Activated naive CD8-positive, alpha-beta T cell treated with anti-CD3 and anti-CD28 coated beads, Interleukin-2, amount 50 U/mL, for 24 hours (primary cell): Measurements from ENCODE around the gene AGAP3.

ENCODE experiments used
- ATAC-seq: fragments of 150-1000 bp; cut with Tn5 transposase; one replicate; pipeline ENCODE4 v1.10.0; 2021
- DNase-seq: peaks from one replicate; pipeline ENCODE4 v3.0.0; 2021
- H3K27ac Mint-ChIP-seq: one replicate; pipeline ENCODE4 v1.8.0; 2021; ENCODE audit warnings: mild to moderate bottlenecking, mixed read lengths
- H3K27me3 Mint-ChIP-seq: one replicate; pipeline ENCODE4 v1.8.0; 2021; ENCODE audit warnings: mixed read lengths
- H3K36me3 Mint-ChIP-seq: one replicate; pipeline ENCODE4 v1.8.0; 2021; ENCODE audit warnings: low read depth, mixed read lengths
- H3K4me1 Mint-ChIP-seq: one replicate; pipeline ENCODE4 v1.8.0; 2021; ENCODE audit warnings: mixed read lengths
- H3K4me3 Mint-ChIP-seq: one replicate; pipeline ENCODE4 v1.8.0; 2021; ENCODE audit warnings: mild to moderate bottlenecking, moderate library complexity, mixed read lengths
- H3K9me3 Mint-ChIP-seq: one replicate; pipeline ENCODE4 v1.8.0; 2021; ENCODE audit warnings: mixed read lengths

Gene AGAP3

DNA sequence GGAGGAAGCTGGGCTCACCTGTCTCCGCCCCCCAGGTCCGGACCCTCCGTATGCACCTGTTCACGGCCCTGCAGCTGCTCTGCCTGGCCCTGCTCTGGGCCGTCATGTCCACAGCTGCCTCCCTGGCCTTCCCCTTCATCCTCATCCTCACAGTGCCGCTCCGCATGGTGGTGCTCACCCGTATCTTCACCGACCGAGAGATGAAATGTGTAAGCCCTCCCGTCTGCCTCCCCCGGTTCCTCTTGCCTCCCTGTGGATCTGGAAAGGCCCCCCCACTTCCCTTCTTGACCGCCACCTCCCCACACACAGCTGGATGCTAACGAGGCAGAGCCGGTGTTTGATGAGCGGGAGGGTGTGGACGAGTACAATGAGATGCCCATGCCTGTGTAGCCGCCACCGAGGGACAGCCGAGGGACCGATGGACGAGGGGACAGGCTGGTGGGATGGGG lies 10.3 kb upstream of the AGAP3 start:
- Mint-ChIP-seq H3K4me1 (peaks cover 20% of the 10 kb centered on the region), H3K27me3 (no peaks in the 10 kb centered on the region), H3K27ac (no peak overlapping the region), H3K36me3 (peaks cover 11% of the 10 kb centered on the region), H3K9me3 (no peaks in the 10 kb centered on the region), H3K4me3 (no peak overlapping the region)
- DNase-seq, result no peak
- ATAC-seq, result no peak

DNA sequence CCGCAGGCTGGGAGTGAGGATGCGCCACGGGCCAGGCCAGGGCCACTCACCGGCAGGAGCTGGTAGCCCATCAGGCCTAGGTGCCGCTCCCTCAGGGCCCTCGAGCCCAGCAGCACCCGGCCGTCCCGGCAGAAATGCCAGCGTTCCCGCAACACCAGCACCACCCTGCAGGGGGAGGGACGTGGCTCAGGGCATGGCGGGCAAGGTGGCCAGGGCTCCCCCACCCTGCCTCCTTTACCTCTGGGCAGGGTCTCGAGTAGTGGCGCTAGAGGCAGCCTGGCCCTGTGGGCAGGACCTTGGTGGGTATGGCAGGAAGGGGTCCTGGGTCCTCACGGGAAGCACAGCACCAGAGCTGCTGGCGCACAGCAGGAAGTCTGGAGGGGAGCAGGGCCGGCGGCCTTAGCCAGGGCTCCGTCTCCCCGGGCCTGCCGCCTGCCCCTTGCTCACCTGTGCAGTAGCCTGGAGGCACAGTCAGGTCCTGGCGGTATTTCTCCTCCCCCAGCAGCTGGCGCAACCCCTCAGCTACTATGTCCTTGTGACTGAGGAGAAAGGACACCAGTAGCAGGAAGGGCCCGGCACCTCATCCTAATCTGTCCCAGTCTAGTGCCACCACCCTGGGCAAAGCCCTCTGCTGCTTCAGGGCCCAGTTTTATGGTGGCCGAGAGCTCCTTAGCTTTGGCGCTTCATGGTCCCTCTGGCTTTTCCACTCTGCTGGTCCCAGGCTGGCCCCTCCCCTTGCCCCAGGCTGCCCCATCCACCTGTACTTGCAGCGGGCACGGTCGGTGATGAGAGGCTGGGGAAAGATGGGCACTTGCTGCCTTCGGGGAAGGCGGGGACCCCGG lies 9.2 kb upstream of the AGAP3 start:
- no peaks in the 10 kb centered on the region for H3K9me3 Mint-ChIP-seq
- no peaks in the 10 kb centered on the region for H3K27me3 Mint-ChIP-seq
- ATAC-seq, result no peak
- H3K4me1 Mint-ChIP-seq, result peaks cover 25% of the 10 kb centered on the region
- H3K36me3 Mint-ChIP-seq, result peaks cover 9% of the 10 kb centered on the region
- no peak overlapping the region for H3K4me3 Mint-ChIP-seq
- DNase-seq, result peak; percentile 38
- H3K27ac Mint-ChIP-seq, result no peak overlapping the region

DNA sequence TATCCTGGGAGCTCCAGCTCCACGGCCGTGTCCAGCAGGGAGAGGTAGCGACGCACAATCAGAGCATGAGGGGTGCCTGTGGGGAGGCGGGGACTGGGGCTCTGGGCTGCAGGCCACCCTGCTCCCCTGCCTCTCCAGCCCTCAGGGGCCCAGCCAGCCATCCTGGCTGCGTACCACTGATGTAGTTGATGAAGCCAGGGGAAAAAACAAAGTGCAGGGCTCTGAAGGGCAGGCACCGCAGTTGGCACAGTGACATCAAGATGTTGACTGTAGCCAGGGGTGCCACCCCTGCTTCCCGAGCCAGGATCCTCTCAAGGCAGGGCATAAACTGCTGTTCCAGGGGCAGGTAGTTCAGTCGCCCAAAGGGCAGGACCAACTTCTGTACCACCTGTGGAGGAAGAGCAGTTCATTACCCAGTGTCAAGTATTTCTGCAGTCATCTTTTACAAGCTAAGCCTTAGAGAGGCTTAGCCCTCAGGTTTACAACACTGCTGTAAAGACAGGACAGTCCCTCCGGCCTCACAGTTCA lies 8.5 kb upstream of the AGAP3 start:
- Mint-ChIP-seq H3K36me3 (peaks cover 8% of the 10 kb centered on the region), H3K27ac (peak overlapping the region; percentile 47), H3K4me1 (peaks cover 27% of the 10 kb centered on the region), H3K4me3 (peak overlapping the region; percentile 56), H3K9me3 (no peaks in the 10 kb centered on the region), H3K27me3 (no peaks in the 10 kb centered on the region)
- DNase-seq, result no peak
- ATAC-seq, result no peak

DNA sequence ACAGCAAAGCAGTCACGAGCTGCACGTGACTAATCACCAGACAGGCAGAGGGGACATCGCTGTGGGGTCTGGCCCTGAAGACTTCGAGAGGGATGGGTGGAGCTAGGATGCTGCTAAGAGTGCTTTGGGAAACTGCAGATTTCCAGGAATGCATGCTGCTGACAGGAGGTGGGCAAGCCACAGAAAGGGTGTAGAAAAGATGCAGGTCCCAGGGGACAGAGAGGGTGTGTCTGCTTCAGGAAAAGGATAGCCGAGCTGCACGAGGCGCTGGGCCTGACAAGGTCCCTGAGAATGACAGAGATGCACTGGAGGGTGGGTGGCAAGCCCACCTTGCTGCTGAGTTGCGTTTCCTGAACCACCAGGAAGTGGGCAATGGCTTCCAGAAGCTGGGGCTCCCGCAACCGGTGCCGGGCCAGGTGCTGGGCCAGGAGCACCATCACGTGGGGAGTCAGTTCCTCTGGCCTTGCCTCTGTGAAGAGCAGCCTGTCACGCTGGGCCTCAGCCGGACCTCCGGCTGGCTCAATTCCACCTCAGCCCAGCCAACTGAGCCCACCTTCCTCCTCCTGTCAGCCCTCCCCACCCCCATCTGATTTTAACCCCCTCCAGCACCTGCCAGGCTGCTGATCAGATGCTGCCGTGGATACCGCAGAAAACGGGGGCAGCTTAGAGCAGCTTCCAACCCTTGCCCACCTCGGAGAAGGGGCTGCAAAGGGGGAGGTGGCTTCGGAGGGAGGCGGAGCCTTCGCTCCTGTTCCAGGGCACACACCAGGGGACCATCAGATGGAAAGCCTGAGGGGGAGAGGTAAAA lies 7.8 kb upstream of the AGAP3 start:
- peak overlapping the region; percentile 47 for H3K27ac Mint-ChIP-seq

DNA sequence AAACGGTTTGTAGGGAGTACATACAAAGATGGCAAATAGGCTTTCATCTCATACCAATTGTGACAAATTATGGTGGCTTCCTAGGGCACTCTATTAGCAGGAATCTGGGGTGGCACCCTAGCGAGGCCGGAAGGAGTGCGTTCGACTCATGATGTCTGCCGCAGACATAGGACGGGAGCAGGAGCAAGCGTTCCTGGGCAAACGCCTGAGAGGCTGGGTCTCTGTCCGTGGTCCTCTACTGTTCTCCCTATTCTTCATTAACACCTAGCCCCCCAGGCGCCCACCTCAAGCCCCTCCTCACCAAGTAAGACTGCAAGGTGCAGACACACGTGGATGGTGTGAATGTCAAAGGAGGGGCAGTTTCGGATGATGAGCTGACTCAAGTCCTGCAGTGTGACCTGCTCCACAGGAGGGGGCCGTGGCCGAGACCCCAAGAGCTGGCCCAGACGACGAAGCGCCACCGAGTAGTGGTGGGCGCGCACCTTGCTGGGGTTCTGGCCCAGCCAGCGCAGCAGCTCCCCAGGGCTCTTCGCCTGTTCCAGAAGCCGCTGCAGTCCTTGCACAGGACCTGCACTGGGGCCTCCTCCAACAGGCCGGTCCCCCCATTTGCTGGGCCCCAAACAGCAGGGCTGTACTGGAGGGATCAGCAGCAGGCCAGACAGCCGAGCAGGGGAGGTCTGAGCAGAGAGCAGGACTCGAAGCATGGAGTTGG lies 6.9 kb upstream of the AGAP3 start:
- Mint-ChIP-seq H3K27me3 (no peaks in the 10 kb centered on the region), H3K36me3 (peaks cover 6% of the 10 kb centered on the region), H3K4me3 (peak overlapping the region; percentile 96), H3K9me3 (no peaks in the 10 kb centered on the region), H3K4me1 (peaks cover 31% of the 10 kb centered on the region), H3K27ac (peak overlapping the region; percentile 87)
- ATAC-seq (no peak), DNase-seq (no peak)

More for the DNA sequence above, 7.8 kb upstream of the AGAP3 start:
- DNase-seq (no peak), ATAC-seq (no peak)
- H3K36me3 Mint-ChIP-seq, result peaks cover 8% of the 10 kb centered on the region
- H3K9me3 Mint-ChIP-seq, result no peaks in the 10 kb centered on the region
- peaks cover 28% of the 10 kb centered on the region for H3K4me1 Mint-ChIP-seq
- no peaks in the 10 kb centered on the region for H3K27me3 Mint-ChIP-seq
- peak overlapping the region; percentile 96 for H3K4me3 Mint-ChIP-seq

DNA sequence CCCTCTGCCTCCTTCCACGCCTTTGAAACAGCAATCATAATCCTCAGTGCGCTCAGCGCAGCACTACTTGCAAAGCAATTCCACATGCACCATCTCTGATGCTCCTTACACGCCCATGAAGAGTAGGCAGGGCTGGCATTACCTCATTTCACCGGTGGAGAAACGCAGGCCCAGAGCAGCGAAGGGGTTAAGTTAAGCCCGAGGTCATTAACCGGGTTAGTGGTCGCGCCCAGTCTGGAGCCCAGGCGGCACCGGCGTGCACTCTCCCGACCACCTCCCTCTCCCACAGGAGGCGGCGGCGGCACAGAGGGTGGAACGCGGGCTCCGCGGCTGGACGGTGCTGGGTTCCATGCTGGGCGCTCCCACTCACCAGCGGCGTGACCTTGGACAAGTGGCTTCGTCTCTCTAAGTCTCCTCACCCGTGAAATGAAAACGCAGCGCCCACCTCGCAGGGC lies 6.2 kb upstream of the AGAP3 start:
- H3K9me3 Mint-ChIP-seq, result no peaks in the 10 kb centered on the region

DNA sequence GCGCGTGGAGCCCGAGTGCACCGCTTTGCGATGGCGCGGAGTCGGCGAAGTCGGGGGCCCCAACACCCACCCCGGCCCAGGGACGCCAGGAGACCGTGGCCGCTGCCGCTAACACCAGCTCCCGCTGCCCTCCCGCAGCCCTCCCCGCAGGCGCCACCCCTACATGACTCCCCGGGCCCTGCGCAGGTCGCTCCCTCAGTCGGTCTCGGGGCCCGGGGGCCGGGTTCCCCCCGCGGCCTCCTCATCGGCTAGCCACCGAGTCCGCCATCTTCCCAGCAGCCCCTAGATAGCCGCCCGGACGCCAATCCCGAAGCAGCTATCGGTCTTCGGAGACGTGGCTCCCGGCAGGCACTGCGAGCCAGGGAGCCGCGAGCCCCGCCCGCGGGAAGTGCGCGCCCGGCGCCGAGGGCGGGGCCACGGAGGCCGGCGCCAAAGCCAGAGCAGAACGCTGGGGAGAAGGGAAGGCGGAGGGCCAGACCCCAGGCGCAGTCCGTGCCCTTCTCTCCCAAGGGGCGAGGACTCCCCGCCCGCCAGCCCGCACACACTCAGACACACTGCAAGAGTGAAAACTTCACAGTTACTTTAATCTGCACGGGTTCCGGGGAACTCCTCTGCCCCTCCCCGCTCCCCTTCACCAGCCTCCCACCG lies 5.6 kb upstream of the AGAP3 start, which contains the start of gene FASTK:
Gene FASTK, minus strand, starts transcription at position 288 of the 648 bp plus-strand sequence. Its CDS starts 43 bp downstream, at position 245.
- H3K4me3 Mint-ChIP-seq, result peak within 1 kb of the TSS; percentile 96
- peak; percentile 88 for DNase-seq
- peaks cover 41% of the 10 kb centered on the region for H3K4me1 Mint-ChIP-seq
- H3K36me3 Mint-ChIP-seq, result peaks cover 6% of the 10 kb centered on the region
- peak; percentile 81 for ATAC-seq
- peaks cover 10% of the 10 kb centered on the region for H3K27me3 Mint-ChIP-seq
- peak within 1 kb of the TSS; percentile 87 for H3K27ac Mint-ChIP-seq
- no peaks in the 10 kb centered on the region for H3K9me3 Mint-ChIP-seq

More for the DNA sequence above, 6.2 kb upstream of the AGAP3 start:
- Mint-ChIP-seq H3K27ac (peak overlapping the region; percentile 87), H3K27me3 (peaks cover 5% of the 10 kb centered on the region), H3K36me3 (peaks cover 6% of the 10 kb centered on the region), H3K4me1 (peaks cover 35% of the 10 kb centered on the region), H3K4me3 (peak overlapping the region; percentile 96)
- ATAC-seq, result no peak
- DNase-seq, result peak; percentile 25

DNA sequence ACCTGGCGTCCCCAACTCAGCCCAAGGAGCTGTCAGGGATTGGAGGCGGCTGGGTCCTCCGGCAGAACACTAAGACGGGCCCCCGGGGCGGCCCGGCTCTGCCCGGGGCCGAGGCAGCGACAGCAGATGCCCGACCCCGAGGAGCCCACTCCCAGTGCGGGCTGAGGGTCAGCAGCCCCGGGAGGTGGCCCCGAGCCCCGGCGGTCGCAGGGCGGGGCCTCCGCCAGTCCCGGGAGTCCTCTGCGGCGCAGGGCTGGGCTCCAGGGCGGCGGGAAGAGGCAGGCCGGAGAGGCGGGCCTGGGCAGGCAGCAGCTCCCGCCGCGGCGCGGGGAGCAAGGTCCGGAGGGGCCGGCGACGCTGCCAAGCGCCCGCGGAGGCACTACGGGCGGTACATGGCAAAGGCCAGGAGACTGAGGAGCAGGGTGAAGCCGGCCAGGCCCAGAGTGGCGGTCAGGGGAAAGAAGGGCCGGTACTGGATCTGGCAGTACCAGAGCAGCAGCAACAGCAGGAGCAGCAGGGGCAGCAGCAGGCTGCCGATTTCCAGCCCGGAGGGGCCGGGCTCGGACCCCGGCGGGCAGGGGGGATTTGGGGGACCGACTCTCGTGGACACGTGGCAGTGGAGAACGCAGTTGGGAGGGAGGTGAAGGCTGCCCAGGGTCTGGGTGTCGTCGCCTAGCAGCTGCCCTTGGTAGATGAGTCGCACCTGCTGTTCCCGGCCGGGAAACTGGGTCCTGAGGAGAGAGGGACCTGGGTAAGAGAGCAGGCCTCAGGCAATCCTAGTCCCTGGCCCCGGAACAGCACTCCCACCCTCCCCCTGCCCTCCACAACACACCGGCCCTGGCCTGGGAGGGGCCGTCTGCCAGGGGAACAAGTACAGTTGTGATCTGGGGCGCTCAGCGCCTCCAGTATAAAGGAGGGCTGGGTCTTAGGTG lies 4.8 kb upstream of the AGAP3 start:
- ATAC-seq (no peak), DNase-seq (no peak)
- Mint-ChIP-seq H3K4me1 (peaks cover 44% of the 10 kb centered on the region), H3K27me3 (peaks cover 11% of the 10 kb centered on the region), H3K27ac (peak overlapping the region; percentile 87), H3K4me3 (peak overlapping the region; percentile 96), H3K36me3 (peaks cover 5% of the 10 kb centered on the region), H3K9me3 (no peaks in the 10 kb centered on the region)

DNA sequence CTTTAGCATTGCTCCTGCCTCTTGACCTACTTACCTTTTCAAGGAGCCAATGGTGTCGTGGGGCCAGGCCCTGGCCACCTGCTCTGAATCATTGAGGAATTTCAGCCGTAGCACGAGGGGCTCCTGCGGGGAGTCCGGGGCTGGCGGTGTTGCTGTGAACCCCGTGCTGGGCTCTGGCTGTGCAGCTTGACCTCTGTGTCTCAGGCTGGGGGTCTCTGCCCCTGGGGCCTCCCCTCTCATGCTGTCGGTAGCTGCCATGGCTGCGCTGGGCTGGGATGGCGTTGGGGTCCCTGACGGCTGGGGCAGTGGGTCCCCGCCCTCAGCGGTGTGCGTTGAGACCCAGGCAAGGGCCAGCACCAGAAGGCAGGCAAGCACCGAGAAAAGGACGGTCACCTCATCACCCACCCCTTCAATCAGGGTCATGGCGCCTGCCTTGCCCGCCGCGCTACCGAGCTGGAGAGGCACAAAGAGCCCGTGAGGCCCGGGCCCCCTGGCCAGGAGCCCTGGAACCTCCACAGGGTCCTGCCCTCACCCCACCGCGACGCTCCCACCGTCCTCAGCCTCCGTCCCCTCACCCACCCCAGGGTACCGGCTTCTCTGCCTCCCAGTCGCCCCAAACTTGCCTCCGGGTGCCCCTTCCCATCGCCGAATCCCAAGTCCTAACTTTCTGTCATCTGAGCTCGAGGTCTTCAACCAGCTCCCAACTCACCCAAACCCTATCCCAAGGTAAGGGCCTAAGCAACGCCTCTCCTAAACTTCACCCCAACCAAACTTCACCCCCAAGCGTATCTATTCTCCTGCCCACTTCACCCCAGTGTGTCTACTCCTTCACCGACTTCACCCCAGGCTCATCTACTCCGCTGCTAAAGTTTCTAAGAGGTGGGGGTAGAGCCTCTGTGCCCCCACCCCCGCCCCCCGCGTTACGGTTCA lies 3.9 kb upstream of the AGAP3 start:
- DNase-seq, result no peak
- peaks cover 11% of the 10 kb centered on the region for H3K27me3 Mint-ChIP-seq
- peaks cover 44% of the 10 kb centered on the region for H3K4me1 Mint-ChIP-seq
- H3K27ac Mint-ChIP-seq, result peak overlapping the region; percentile 91
- H3K9me3 Mint-ChIP-seq, result no peaks in the 10 kb centered on the region
- H3K36me3 Mint-ChIP-seq, result peaks cover 5% of the 10 kb centered on the region
- ATAC-seq, result no peak
- peak overlapping the region; percentile 95 for H3K4me3 Mint-ChIP-seq

DNA sequence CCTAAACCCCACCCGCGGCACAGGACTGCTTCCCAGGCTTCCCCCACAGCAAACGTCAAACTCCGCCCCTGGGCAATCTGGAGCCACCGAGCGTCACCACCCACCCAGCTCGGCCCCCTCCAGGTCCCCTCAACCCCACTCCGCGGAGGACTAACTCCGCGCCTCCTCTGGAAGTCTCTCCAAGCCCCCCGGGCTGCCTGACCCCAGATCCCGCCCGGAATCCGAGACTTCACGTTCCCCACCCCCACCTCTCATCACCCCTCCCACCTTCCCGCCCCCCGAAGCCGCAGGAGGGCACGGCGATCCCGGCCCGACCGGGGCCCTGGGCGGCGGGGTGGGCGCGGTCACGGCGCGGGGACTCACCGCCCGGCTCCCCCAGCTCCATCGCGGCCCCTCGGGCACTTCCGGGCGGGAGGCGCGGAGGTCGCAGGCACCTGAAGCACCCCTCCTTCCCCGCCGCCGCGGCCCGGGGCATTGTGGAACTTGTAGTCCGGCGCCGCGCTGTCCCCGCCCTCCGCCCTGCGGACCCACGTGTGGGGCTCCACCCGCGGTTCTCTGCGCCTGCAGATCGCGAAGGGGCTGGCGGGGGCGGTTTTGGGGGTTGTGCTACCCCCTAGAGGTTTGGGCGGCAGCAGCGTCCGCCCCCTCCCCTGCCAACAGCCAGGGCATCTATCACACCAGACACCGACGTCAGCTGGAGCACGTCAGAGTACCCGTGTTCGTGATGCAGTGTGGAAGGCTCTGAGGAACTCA lies 3.0 kb upstream of the AGAP3 start, which contains the start of gene TMUB1:
Gene TMUB1, minus strand, starts transcription at position 423 of the 753 bp plus-strand sequence. CDS start 930 bp downstream, outside the sequence.
- peak within 1 kb of the TSS; percentile 95 for H3K4me3 Mint-ChIP-seq
- ATAC-seq, result peak; percentile 61
- H3K27me3 Mint-ChIP-seq, result peaks cover 13% of the 10 kb centered on the region
- H3K9me3 Mint-ChIP-seq, result no peaks in the 10 kb centered on the region
- peak within 1 kb of the TSS; percentile 91 for H3K27ac Mint-ChIP-seq
- H3K4me1 Mint-ChIP-seq, result peaks cover 43% of the 10 kb centered on the region
- DNase-seq, result peak; percentile 86
- peaks cover 5% of the 10 kb centered on the region for H3K36me3 Mint-ChIP-seq

DNA sequence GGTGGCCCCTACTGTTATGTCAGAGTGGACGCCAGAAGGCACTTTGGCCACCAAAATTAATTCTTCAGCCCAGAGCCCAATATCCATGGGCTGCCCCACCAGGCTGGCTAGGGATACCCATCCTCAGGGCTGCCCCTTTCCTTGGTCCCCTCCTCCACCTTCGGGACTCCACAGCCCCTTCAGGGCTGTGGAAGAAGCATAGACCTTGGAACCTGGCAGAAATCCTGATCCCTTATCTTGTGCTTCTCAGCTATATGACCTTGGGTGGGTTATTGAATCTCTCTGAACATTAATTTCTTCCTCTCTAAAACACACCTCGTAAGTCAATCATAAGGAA lies 2.5 kb upstream of the AGAP3 start:
- Mint-ChIP-seq H3K27ac (peak overlapping the region; percentile 31), H3K36me3 (peaks cover 5% of the 10 kb centered on the region), H3K4me1 (peaks cover 45% of the 10 kb centered on the region), H3K4me3 (peak overlapping the region; percentile 65), H3K27me3 (peaks cover 14% of the 10 kb centered on the region), H3K9me3 (no peaks in the 10 kb centered on the region)
- DNase-seq (no peak), ATAC-seq (no peak)
